ENCODE measurements around the gene COL6A1.

COL6A1 gene

DNA sequence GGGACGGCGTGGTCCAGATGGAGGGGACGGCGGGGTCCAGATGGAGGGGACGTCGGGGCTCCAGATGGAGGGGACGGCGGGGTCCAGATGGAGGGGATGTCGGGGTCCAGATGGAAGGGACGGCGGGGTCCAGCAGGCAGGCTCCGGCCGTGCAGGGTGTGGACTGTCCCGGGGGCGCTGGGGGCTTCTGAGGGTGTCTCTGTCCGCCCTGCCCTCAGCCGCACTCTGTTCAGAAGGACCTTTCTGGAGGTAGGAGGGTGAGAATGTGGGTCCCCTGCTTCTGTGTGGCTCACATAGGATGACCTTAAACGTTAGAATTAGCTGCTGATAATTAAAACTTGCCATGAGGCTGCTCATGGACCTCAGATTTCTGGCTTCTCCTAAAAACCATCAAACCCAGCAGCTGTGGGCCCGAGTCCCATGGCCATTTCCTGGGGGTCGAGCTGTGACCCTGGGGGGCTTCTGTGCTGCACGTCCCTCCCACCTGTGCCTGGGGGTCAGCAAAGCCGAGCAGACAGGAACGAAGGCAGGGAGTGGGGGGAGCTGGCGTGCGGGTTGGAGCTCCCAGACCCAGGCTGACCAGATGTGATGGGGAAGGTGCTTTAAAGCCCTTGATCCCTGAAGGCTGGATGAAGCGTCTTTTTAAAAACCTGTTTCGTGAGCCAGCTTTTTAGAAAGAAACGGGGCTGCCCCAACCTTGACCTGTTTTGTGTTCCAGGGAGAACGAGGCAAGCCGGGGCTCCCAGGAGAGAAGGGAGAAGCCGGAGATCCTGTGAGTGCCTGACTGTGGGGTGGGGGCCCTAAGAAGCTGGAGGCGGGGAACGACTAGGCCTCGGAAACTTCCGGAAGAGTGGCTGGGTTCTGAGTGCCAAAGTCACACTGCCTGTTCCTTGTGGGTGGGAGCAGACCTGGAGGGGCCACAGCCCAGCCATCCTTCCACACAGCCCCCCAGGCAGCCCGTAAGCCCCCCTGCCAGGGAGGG lies 7.1 kb downstream of the COL6A1 start:
- TF ChIP-seq, protein P1, sequence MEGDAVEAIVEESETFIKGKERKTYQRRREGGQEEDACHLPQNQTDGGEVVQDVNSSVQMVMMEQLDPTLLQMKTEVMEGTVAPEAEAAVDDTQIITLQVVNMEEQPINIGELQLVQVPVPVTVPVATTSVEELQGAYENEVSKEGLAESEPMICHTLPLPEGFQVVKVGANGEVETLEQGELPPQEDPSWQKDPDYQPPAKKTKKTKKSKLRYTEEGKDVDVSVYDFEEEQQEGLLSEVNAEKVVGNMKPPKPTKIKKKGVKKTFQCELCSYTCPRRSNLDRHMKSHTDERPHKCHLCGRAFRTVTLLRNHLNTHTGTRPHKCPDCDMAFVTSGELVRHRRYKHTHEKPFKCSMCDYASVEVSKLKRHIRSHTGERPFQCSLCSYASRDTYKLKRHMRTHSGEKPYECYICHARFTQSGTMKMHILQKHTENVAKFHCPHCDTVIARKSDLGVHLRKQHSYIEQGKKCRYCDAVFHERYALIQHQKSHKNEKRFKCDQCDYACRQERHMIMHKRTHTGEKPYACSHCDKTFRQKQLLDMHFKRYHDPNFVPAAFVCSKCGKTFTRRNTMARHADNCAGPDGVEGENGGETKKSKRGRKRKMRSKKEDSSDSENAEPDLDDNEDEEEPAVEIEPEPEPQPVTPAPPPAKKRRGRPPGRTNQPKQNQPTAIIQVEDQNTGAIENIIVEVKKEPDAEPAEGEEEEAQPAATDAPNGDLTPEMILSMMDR (IDR thresholded peaks at IDR 0.05; ENCODE audit: low read depth, low read length), result no peak
- no peak for TF ChIP-seq EZH2phosphoT487 (IDR thresholded peaks at IDR 0.05; ENCODE audit: low read depth)
- no peak overlapping the region for H3K27ac ChIP-seq (ENCODE audit: low read length)
- no peaks in the 10 kb centered on the region for H3K79me2 ChIP-seq (ENCODE audit: low read length)
- no peak overlapping the region for H2AFZ ChIP-seq (ENCODE audit: low read depth, low read length)
- no peaks in the 10 kb centered on the region for H3K9me3 ChIP-seq (ENCODE audit: insufficient read depth, low read length)
- H3K27me3 ChIP-seq (ENCODE audit: low read depth, low read length), result no peaks in the 10 kb centered on the region
- H4K20me1 ChIP-seq (ENCODE audit: insufficient read depth, low read length), result no peaks in the 10 kb centered on the region
- H3K4me2 ChIP-seq (ENCODE audit: low read length), result no peak overlapping the region
- no peak overlapping the region for H3K4me3 ChIP-seq (ENCODE audit: low read length)
- H3K9ac ChIP-seq (ENCODE audit: low read length), result no peak overlapping the region
- no peaks in the 10 kb centered on the region for H3K4me1 ChIP-seq (ENCODE audit: low read length)
- H3K36me3 ChIP-seq (replicated peaks; ENCODE audit: low read depth, low read length), result no peaks in the 10 kb centered on the region

DNA sequence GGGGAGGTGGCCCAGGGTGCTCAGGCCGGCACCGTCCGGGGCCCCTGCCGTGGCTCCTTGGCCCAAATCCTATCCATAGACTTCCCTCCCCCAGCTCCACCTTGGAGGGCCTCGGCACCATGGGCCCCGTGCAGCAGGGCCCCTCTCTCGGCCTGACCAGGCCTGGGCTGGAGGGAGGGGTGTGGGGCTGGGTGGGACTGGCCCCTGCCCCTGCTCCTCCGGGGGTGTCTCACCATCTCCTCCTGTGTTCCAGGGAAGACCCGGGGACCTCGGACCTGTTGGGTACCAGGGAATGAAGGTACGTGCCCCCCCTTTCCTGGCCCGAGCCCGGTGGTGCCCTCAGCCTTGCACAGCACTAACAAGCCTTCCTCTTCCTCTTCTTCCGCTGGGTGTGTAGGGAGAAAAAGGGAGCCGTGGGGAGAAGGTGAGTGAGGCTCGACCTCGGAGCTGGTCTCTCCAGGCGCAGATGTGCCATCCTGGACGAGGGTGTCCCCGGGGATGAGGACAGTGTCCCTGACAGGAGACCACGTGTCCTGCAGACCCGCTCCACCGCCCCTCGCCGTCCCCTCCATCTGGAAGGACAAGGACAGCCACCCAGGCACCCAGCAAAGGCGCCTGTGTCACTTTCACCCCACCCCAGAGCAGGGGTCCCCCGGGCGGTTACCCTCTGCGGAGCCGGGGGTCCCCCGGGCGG lies 7.9 kb downstream of the COL6A1 start:
- H4K20me1 ChIP-seq (ENCODE audit: insufficient read depth, low read length), result no peaks in the 10 kb centered on the region
- TF ChIP-seq, protein P1 (IDR thresholded peaks at IDR 0.05; ENCODE audit: low read depth, low read length), result no peak
- TF ChIP-seq EZH2phosphoT487 (IDR thresholded peaks at IDR 0.05; ENCODE audit: low read depth), result no peak
- no peaks in the 10 kb centered on the region for H3K4me1 ChIP-seq (ENCODE audit: low read length)
- no peaks in the 10 kb centered on the region for H3K36me3 ChIP-seq (replicated peaks; ENCODE audit: low read depth, low read length)
- H3K27me3 ChIP-seq (ENCODE audit: low read depth, low read length), result no peaks in the 10 kb centered on the region
- no peak overlapping the region for H3K27ac ChIP-seq (ENCODE audit: low read length)
- no peak overlapping the region for H3K4me3 ChIP-seq (ENCODE audit: low read length)
- H3K9me3 ChIP-seq (ENCODE audit: insufficient read depth, low read length), result no peaks in the 10 kb centered on the region
- no peak overlapping the region for H3K4me2 ChIP-seq (ENCODE audit: low read length)
- H3K9ac ChIP-seq (ENCODE audit: low read length), result no peak overlapping the region
- H3K79me2 ChIP-seq (ENCODE audit: low read length), result no peaks in the 10 kb centered on the region
- H2AFZ ChIP-seq (ENCODE audit: low read depth, low read length), result no peak overlapping the region

DNA sequence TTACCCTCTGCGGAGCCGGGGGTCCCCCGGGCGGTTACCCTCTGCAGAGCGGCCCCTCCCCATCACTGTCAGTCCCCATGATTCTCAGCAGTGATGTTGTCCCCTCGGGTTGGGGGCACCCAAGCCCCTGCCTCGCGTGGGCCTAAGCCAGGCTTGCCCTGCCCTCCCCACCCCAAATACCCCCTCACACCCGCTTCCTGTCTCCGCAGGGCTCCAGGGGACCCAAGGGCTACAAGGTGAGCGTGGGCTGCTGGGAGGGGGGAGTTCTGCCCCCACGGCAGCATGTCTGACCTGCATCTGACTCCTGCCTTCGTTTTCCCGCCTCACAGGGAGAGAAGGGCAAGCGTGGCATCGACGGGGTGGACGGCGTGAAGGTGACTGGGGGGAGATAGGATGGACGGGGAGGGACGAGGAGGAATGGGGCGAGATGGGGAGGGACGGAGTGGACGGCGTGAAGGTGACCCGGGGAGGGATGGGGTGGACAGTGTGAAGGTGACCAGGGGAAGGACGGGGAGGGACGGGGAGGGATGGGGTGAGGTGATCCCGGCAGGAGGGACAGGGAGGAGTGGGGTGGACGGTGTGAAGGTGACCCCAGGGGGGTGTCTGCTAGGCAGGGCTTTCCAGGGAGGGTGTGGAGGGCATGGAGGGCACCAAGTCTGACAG lies 8.6 kb downstream of the COL6A1 start:
- H3K79me2 ChIP-seq (ENCODE audit: low read length), result no peaks in the 10 kb centered on the region
- H4K20me1 ChIP-seq (ENCODE audit: insufficient read depth, low read length), result no peaks in the 10 kb centered on the region
- H3K9me3 ChIP-seq (ENCODE audit: insufficient read depth, low read length), result no peaks in the 10 kb centered on the region
- H3K27me3 ChIP-seq (ENCODE audit: low read depth, low read length), result no peaks in the 10 kb centered on the region
- H2AFZ ChIP-seq (ENCODE audit: low read depth, low read length), result no peak overlapping the region
- H3K36me3 ChIP-seq (replicated peaks; ENCODE audit: low read depth, low read length), result no peaks in the 10 kb centered on the region
- H3K27ac ChIP-seq (ENCODE audit: low read length), result no peak overlapping the region
- no peaks in the 10 kb centered on the region for H3K4me1 ChIP-seq (ENCODE audit: low read length)
- H3K9ac ChIP-seq (ENCODE audit: low read length), result no peak overlapping the region
- H3K4me2 ChIP-seq (ENCODE audit: low read length), result no peak overlapping the region
- no peak overlapping the region for H3K4me3 ChIP-seq (ENCODE audit: low read length)
- no peak for TF ChIP-seq EZH2phosphoT487 (IDR thresholded peaks at IDR 0.05; ENCODE audit: low read depth)
- TF ChIP-seq, protein P1 (IDR thresholded peaks at IDR 0.05; ENCODE audit: low read depth, low read length), result no peak

All from OCI-LY3 (cell line).